Measurements from ENCODE around the gene EPB41L2.
"Not testable (repeated sequence)": the region's sequence is repeated elsewhere in the genome, so short reads cannot be mapped to it uniquely, and the experiment has no call there.

EPB41L2 gene

GRCh38 chr6:130918171-130918570 is 144.9 kb downstream of the EPB41L2 start:
- H3K27ac ChIP-seq (ENCODE audit: low read length) = no peak overlapping the region
- no peaks in the 10 kb centered on the region for H3K4me1 ChIP-seq (ENCODE audit: low read length)
- no peak overlapping the region for H3K4me3 ChIP-seq (ENCODE audit: low read length)
- no peak overlapping the region for H2AFZ ChIP-seq (ENCODE audit: low read depth, low read length)
- no peaks in the 10 kb centered on the region for H3K27me3 ChIP-seq (ENCODE audit: low read depth, low read length)
- no peaks in the 10 kb centered on the region for H4K20me1 ChIP-seq (ENCODE audit: insufficient read depth, low read length)
- no peaks in the 10 kb centered on the region for H3K9me3 ChIP-seq (ENCODE audit: insufficient read depth, low read length)
- TF ChIP-seq EZH2phosphoT487 (IDR thresholded peaks at IDR 0.05; ENCODE audit: low read depth) (no peak), CTCF (IDR thresholded peaks at IDR 0.05; ENCODE audit: low read depth, low read length) (no peak)
- H3K79me2 ChIP-seq (ENCODE audit: low read length) = no peaks in the 10 kb centered on the region
- no peak overlapping the region for H3K9ac ChIP-seq (ENCODE audit: low read length)
- no peak overlapping the region for H3K4me2 ChIP-seq (ENCODE audit: low read length)
- no peaks in the 10 kb centered on the region for H3K36me3 ChIP-seq (replicated peaks; ENCODE audit: low read depth, low read length)

- H2AFZ ChIP-seq (ENCODE audit: low read depth, low read length); H3K9ac ChIP-seq (ENCODE audit: low read length); H3K4me1 ChIP-seq (ENCODE audit: low read length): not testable (repeated sequence)
These were observed 147.4 kb downstream of the EPB41L2 start for GRCh38 chr6:130915606-130916005.

DNA sequence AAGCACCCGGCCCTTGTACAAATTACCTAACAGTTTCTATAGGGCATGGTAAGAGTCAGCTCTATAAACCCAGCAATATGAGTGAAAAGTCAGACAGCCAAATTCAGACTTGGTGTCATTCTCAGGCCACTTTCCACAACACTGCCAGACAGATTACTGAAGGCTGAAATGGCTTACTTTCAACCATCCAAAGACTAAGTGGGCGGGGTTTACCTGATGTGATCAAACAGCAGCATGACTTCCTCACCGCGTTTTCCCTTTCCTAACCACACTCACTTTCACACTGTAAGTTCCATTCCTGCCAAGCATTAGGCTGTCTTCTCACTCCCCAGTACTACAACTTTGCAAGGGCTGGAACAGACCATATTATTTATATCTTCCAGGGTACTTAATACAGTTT is 149.9 kb downstream of the EPB41L2 start:
- Histone ChIP-seq H3K4me3 (ENCODE audit: low read length) (no peak overlapping the region), H3K4me1 (ENCODE audit: low read length) (peaks cover 2% of the 10 kb centered on the region), H3K36me3 (replicated peaks; ENCODE audit: low read depth, low read length) (no peaks in the 10 kb centered on the region), H4K20me1 (ENCODE audit: insufficient read depth, low read length) (no peaks in the 10 kb centered on the region), H3K79me2 (ENCODE audit: low read length) (no peaks in the 10 kb centered on the region), H3K9me3 (ENCODE audit: insufficient read depth, low read length) (no peaks in the 10 kb centered on the region), H3K27ac (ENCODE audit: low read length) (no peak overlapping the region), H3K27me3 (ENCODE audit: low read depth, low read length) (no peaks in the 10 kb centered on the region), H2AFZ (ENCODE audit: low read depth, low read length) (no peak overlapping the region), H3K9ac (ENCODE audit: low read length) (no peak overlapping the region), H3K4me2 (ENCODE audit: low read length) (no peak overlapping the region)
- TF ChIP-seq EZH2phosphoT487 (IDR thresholded peaks at IDR 0.05; ENCODE audit: low read depth) (no peak), CTCF (IDR thresholded peaks at IDR 0.05; ENCODE audit: low read depth, low read length) (no peak)

More at GRCh38 chr6:130915606-130916005, 147.4 kb downstream of the EPB41L2 start:
- H3K79me2 ChIP-seq (ENCODE audit: low read length); H3K27me3 ChIP-seq (ENCODE audit: low read depth, low read length); H3K4me3 ChIP-seq (ENCODE audit: low read length); H3K27ac ChIP-seq (ENCODE audit: low read length); H4K20me1 ChIP-seq (ENCODE audit: insufficient read depth, low read length); H3K4me2 ChIP-seq (ENCODE audit: low read length); H3K36me3 ChIP-seq (replicated peaks; ENCODE audit: low read depth, low read length); H3K9me3 ChIP-seq (ENCODE audit: insufficient read depth, low read length): not testable (repeated sequence)

- H3K9ac ChIP-seq (ENCODE audit: low read length) = no peak overlapping the region
- TF ChIP-seq CTCF (IDR thresholded peaks at IDR 0.05; ENCODE audit: low read depth, low read length) = no peak
- no peak for TF ChIP-seq EZH2phosphoT487 (IDR thresholded peaks at IDR 0.05; ENCODE audit: low read depth)
- no peak overlapping the region for H3K27ac ChIP-seq (ENCODE audit: low read length)
- no peak overlapping the region for H3K4me2 ChIP-seq (ENCODE audit: low read length)
- H3K4me1 ChIP-seq (ENCODE audit: low read length) = peaks cover 4% of the 10 kb centered on the region
- no peaks in the 10 kb centered on the region for H4K20me1 ChIP-seq (ENCODE audit: insufficient read depth, low read length)
- no peak overlapping the region for H3K4me3 ChIP-seq (ENCODE audit: low read length)
- H2AFZ ChIP-seq (ENCODE audit: low read depth, low read length) = no peak overlapping the region
- no peaks in the 10 kb centered on the region for H3K79me2 ChIP-seq (ENCODE audit: low read length)
- no peaks in the 10 kb centered on the region for H3K9me3 ChIP-seq (ENCODE audit: insufficient read depth, low read length)
- H3K27me3 ChIP-seq (ENCODE audit: low read depth, low read length) = no peaks in the 10 kb centered on the region
- no peaks in the 10 kb centered on the region for H3K36me3 ChIP-seq (replicated peaks; ENCODE audit: low read depth, low read length)
These were observed 150.6 kb downstream of the EPB41L2 start for GRCh38 chr6:130912434-130912833.

- Histone ChIP-seq H3K9me3 (ENCODE audit: insufficient read depth, low read length) (no peaks in the 10 kb centered on the region), H3K9ac (ENCODE audit: low read length) (no peak overlapping the region), H3K4me3 (ENCODE audit: low read length) (no peak overlapping the region), H3K36me3 (replicated peaks; ENCODE audit: low read depth, low read length) (no peaks in the 10 kb centered on the region), H4K20me1 (ENCODE audit: insufficient read depth, low read length) (no peaks in the 10 kb centered on the region), H3K27ac (ENCODE audit: low read length) (no peak overlapping the region), H3K4me1 (ENCODE audit: low read length) (peaks cover 4% of the 10 kb centered on the region), H2AFZ (ENCODE audit: low read depth, low read length) (no peak overlapping the region), H3K79me2 (ENCODE audit: low read length) (no peaks in the 10 kb centered on the region), H3K4me2 (ENCODE audit: low read length) (no peak overlapping the region), H3K27me3 (ENCODE audit: low read depth, low read length) (no peaks in the 10 kb centered on the region)
- no peak for TF ChIP-seq CTCF (IDR thresholded peaks at IDR 0.05; ENCODE audit: low read depth, low read length)
- no peak for TF ChIP-seq EZH2phosphoT487 (IDR thresholded peaks at IDR 0.05; ENCODE audit: low read depth)
These were observed 154.1 kb downstream of the EPB41L2 start for GRCh38 chr6:130908958-130909357.
